DOHH2 (cell line): ENCODE results near the gene PGAP3.

ENCODE experiments used
- CTCF ChIP-seq: fragments of 200-600 bp; sonication (generic); IDR thresholded peaks from one replicate; pipeline ENCODE4 v1.5.1; 2014; ENCODE audit warnings: antibody characterized with exemption, mild to moderate bottlenecking, low read depth, low read length; ENCODE audit not compliant: poor library complexity, severe bottlenecking
- EZH2phosphoT487 ChIP-seq: fragments of 200-600 bp; sonication (generic); IDR thresholded peaks from 2 replicates; pipeline ENCODE4 v1.6.1; 2017; ENCODE audit warnings: borderline replicate concordance, mild to moderate bottlenecking, antibody characterized with exemption, low read length, moderate library complexity, mixed read lengths

GRCh38 chr17:39678340-39679116 lies 9.3 kb downstream of the PGAP3 start:
- TF ChIP-seq CTCF (no peak), EZH2phosphoT487 (no peak)
